Measurements from ENCODE around the gene RORC.

GRCh38 chr1:151782741-151783140 is 48.9 kb downstream of the RORC start:
- TF ChIP-seq POLR2A (IDR thresholded peaks at IDR 0.05) = no peak
- no peak for TF ChIP-seq CTCF (IDR thresholded peaks at IDR 0.05)

Measured in breast epithelium (tissue), 3 donors.